ENCODE data around the gene TBC1D8.

The TBC1D8 gene

DNA sequence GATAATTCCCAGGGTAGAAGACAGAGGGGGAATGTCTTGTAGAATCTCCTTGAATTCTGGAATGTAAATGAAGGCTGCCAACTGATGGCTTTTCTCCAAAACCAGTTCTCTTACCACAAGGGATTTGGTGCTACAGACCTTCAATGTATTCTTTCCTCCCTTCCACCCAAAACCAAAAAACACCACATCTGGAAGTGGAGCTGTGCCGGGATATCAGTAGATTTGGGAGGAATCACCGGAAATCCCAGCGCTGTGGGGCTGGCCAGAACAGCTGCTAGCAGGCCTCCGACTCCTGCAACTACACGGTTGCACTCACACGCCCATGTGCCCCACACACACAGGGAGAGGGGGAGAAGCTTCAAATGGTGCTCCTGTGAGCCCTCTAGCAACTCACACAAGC is 103.4 kb downstream of the TBC1D8 start:
- no peak for TF ChIP-seq CTCF (conservative IDR thresholded peaks at IDR 0.05; ENCODE audit: control insufficient read depth, insufficient read depth, low read depth, low read length)
- DNase-seq (ENCODE audit: low read depth): no peak

GRCh38 chr2:101047075-101047766 is 104.0 kb downstream of the TBC1D8 start:
- DNase-seq (ENCODE audit: low read depth): peak; percentile 23
- no peak for TF ChIP-seq CTCF (conservative IDR thresholded peaks at IDR 0.05; ENCODE audit: control insufficient read depth, insufficient read depth, low read depth, low read length)
- H3K4me3 ChIP-seq (ENCODE audit: control insufficient read depth, low read depth, low read length): no peak overlapping the region

More for the DNA sequence above, 103.4 kb downstream of the TBC1D8 start:
- H3K4me3 ChIP-seq (ENCODE audit: control insufficient read depth, low read depth, low read length): no peak overlapping the region

DNA sequence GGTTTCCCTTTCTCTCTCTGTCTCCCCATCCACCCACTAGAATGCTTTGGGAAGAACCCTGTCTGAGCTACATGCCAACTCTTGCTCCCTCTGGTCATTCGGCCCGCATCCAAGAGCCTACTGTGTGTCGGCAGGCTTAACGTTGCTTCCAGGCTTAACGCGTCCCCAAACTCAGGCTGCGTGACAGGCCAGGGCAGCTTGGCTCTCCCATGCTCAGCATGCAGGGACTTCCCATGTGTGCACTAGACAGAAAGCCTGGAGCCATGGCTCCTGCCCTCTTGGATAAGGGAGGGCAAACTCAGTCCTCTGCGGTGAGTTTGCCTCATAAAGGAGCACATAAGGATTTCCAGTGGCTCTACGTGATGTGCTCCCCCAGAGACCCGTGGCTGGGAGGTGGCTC is 105.9 kb downstream of the TBC1D8 start:
- no peak for TF ChIP-seq CTCF (conservative IDR thresholded peaks at IDR 0.05; ENCODE audit: control insufficient read depth, insufficient read depth, low read depth, low read length)

DNA sequence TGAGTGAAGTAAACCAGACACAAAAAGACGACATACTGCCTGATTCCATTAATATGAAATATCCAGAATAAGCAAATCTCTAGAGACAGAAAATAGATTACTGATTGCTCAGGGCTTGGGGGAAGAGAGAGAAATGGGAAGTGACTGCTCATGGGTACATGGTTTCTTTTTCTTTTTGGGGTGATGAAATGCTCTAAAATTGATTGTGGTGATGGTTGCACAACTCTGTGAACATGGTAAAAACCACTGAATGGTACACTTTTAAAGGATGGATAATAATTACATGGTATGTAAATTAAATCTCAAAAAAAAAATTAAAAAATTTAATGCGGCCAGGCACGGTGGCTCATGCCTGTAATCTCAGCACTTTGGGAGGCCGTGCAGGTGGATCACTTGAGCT is 109.8 kb downstream of the TBC1D8 start:
- no peak for TF ChIP-seq CTCF (conservative IDR thresholded peaks at IDR 0.05; ENCODE audit: control insufficient read depth, insufficient read depth, low read depth, low read length)
- DNase-seq (ENCODE audit: low read depth): peak; percentile 65
- no peak overlapping the region for H3K4me3 ChIP-seq (ENCODE audit: control insufficient read depth, low read depth, low read length)

More for the DNA sequence above, 105.9 kb downstream of the TBC1D8 start:
- no peak overlapping the region for H3K4me3 ChIP-seq (ENCODE audit: control insufficient read depth, low read depth, low read length)
- no peak for DNase-seq (ENCODE audit: low read depth)

DNA sequence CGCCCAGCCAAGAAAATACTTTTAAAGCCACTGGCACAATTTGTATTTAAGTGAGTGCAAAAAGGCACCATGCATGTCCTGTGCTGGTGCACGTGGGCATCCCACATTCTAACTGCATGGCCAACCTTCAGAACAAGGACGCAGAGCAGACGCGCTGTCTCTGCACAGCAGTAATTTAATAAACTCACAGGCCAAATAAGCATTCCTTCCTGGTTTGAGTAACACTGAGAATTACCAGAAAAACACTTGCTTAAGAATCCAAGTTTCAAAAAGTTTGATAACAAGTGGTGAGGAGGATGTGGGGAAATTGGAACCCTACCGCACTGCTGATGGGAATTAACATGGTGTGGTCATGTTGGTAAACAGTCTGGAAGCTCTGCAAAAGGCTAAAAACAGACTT is 110.4 kb downstream of the TBC1D8 start:
- DNase-seq (ENCODE audit: low read depth): peak; percentile 13
- no peak overlapping the region for H3K4me3 ChIP-seq (ENCODE audit: control insufficient read depth, low read depth, low read length)
- TF ChIP-seq CTCF (conservative IDR thresholded peaks at IDR 0.05; ENCODE audit: control insufficient read depth, insufficient read depth, low read depth, low read length): no peak

DNA sequence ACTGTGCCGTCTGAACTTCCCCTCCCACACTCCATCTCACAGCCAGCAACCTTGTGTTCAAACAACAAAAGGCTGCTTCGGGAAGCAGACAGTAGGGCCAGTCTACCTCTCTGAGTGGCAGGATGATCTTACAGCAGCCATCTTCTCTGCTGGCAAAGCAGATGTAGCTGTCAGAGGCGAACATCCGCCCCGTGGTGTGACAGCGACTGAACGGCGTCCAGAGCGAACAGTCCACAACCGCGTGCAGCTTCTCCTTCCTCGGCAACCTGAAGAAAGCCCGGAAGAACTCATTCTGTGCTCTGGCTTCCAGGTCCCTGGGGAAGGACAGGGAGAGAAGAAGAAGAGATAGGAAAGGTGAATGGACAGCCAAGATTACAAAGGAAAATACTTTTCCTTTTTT is 111.1 kb downstream of the TBC1D8 start:
- H3K4me3 ChIP-seq (ENCODE audit: control insufficient read depth, low read depth, low read length): no peak overlapping the region
- DNase-seq (ENCODE audit: low read depth): no peak
- TF ChIP-seq CTCF (conservative IDR thresholded peaks at IDR 0.05; ENCODE audit: control insufficient read depth, insufficient read depth, low read depth, low read length): no peak
